ENCODE data around the gene ZNF227. TPM values are rescaled to one million over a fixed set of nuclear protein-coding genes. Genes with fewer than 3 reads are reported as not detected.
A peak's percentile ranks its signal among the peaks of the same experiment; 100 is the strongest.

Gene ZNF227
- total RNA-seq, 1 experiment from 2014 or later: 25.9 TPM

DNA sequence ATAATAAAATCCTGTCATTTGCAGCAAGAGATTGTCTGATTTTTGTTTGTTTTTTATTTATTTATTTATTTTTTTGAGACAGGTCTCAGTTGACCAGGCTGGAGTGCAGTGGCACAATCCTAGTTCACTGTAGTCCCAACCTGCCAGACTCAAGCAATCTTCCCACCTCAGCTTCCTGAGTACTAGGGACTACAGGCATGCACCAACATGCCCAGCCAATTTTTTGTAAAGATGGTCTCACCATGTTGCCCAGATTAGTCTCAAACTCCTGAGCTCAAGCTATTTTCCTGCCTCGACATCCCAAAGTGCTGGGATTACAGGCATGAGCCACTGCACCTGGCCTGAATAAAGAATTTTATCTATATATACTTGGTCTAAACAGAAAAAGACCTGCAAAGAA lies 65.0 kb downstream of the ZNF227 start:
- BruUV-seq (replicated peaks): no TSS peak
- Histone ChIP-seq H3K9me3 (peaks cover 6% of the 10 kb centered on the region; the same call in 1 of the 2 replicates), H3K27me3 (replicated peaks; ENCODE audit: control insufficient read depth, insufficient read depth, low read length) (no peaks in the 10 kb centered on the region), H3K4me3 (ENCODE audit: low read depth, low read length) (no peak overlapping the region), H3K4me1 (no peaks in the 10 kb centered on the region), H3K36me3 (ENCODE audit: control insufficient read depth, insufficient read depth, low read length) (no peaks in the 10 kb centered on the region)
- Mint-ChIP-seq H3K9me3 (ENCODE audit: unreplicated experiment) (peaks cover 62% of the 10 kb centered on the region), H3K4me1 (ENCODE audit: low read depth, unreplicated experiment) (no peaks in the 10 kb centered on the region), H3K27ac (ENCODE audit: unreplicated experiment) (no peak overlapping the region), H3K27me3 (ENCODE audit: insufficient read depth, unreplicated experiment) (no peaks in the 10 kb centered on the region), H3K4me3 (ENCODE audit: unreplicated experiment) (no peak overlapping the region), H3K36me3 (ENCODE audit: insufficient read depth, unreplicated experiment) (peaks cover 9% of the 10 kb centered on the region)
- CTCF ChIA-PET: no interaction called here
- TF ChIP-seq CTCF (IDR thresholded peaks at IDR 0.05; ENCODE audit: insufficient read depth in 1 of 2, low read depth in 1 of 2, low read length in 1 of 2, severe bottlenecking in 1 of 2, unreplicated experiment in 1 of 2): no peak
- POLR2A ChIA-PET: no interaction called here
- DNase-seq: no peak
- intact Hi-C loops (cut with micrococcal nuclease; ENCODE audit: unreplicated experiment): no loop called here

DNA sequence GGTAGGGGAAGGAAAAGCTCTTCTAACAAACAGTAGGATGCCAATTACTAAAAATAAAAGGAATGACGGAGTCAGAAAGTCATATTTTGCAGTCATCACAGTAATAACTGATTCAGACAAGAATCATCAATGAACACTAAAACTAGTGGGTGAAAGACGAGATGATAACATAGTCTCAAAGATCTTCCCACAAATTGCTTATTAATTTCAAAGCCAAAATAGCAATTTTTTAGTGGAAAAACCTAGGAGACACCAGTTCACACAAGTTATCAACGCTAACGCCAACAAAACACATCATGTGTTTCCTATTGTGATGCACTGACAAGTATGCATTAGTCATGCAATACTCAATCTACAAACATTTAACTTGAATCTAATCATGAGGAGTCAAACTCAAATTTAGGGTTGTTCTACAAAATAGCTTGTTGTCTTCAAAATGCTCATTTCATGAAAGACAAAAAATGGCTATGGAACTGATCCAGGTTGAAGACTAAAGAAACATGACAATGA lies 65.9 kb downstream of the ZNF227 start:
- ChIA-PET POLR2A (no interaction called here), CTCF (no interaction called here)
- peaks cover 9% of the 10 kb centered on the region for H3K36me3 Mint-ChIP-seq (ENCODE audit: insufficient read depth, unreplicated experiment)
- Histone ChIP-seq H3K4me3 (ENCODE audit: low read depth, low read length) (no peak overlapping the region), H3K36me3 (ENCODE audit: control insufficient read depth, insufficient read depth, low read length) (no peaks in the 10 kb centered on the region), H3K27me3 (replicated peaks; ENCODE audit: control insufficient read depth, insufficient read depth, low read length) (no peaks in the 10 kb centered on the region), H3K9me3 (peaks cover 6% of the 10 kb centered on the region; the same call in 1 of the 2 replicates), H3K4me1 (no peaks in the 10 kb centered on the region)
- no peaks in the 10 kb centered on the region for H3K4me1 Mint-ChIP-seq (ENCODE audit: low read depth, unreplicated experiment)
- peaks cover 56% of the 10 kb centered on the region for H3K9me3 Mint-ChIP-seq (ENCODE audit: unreplicated experiment)
- no peak overlapping the region for H3K27ac Mint-ChIP-seq (ENCODE audit: unreplicated experiment)
- intact Hi-C loops (cut with micrococcal nuclease; ENCODE audit: unreplicated experiment): no loop called here
- no peaks in the 10 kb centered on the region for H3K27me3 Mint-ChIP-seq (ENCODE audit: insufficient read depth, unreplicated experiment)
- no peak overlapping the region for H3K4me3 Mint-ChIP-seq (ENCODE audit: unreplicated experiment)
- no peak for DNase-seq
- TF ChIP-seq CTCF (IDR thresholded peaks at IDR 0.05; ENCODE audit: insufficient read depth in 1 of 2, low read depth in 1 of 2, low read length in 1 of 2, severe bottlenecking in 1 of 2, unreplicated experiment in 1 of 2): no peak
- no TSS peak for BruUV-seq (replicated peaks)

DNA sequence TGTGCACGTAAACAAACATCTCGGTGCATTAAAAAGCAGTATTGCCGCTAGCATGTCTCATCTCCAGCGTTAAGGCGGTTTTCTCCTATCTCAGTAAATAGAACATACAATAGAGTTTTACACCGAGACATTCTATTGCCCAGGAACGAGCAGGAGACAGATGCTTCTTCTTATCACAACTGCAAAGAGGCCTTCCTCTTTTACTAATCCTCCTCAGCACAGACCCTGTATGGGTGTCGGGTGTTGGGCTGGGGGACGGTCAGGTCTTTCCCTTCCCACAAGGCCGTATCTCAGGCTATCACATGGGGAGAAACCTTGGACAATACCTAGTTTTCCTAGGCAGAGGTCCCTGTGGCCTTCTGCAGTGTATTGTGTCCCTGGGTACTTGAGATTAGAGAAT lies 68.6 kb downstream of the ZNF227 start:
- no peak overlapping the region for H3K4me3 ChIP-seq (ENCODE audit: low read depth, low read length)
- H3K36me3 ChIP-seq (ENCODE audit: control insufficient read depth, insufficient read depth, low read length): no peaks in the 10 kb centered on the region
- intact Hi-C loops (cut with micrococcal nuclease; ENCODE audit: unreplicated experiment): no loop called here
- no peak for TF ChIP-seq CTCF (IDR thresholded peaks at IDR 0.05; ENCODE audit: insufficient read depth in 1 of 2, low read depth in 1 of 2, low read length in 1 of 2, severe bottlenecking in 1 of 2, unreplicated experiment in 1 of 2)
- H3K9me3 Mint-ChIP-seq (ENCODE audit: unreplicated experiment): peaks cover 41% of the 10 kb centered on the region
- peak in 1 of 2 experiments; percentile 6 for DNase-seq
- H3K27me3 ChIP-seq (replicated peaks; ENCODE audit: control insufficient read depth, insufficient read depth, low read length): no peaks in the 10 kb centered on the region
- ChIA-PET POLR2A (no interaction called here), CTCF (no interaction called here)
- no peaks in the 10 kb centered on the region for H3K36me3 Mint-ChIP-seq (ENCODE audit: insufficient read depth, unreplicated experiment)
- BruUV-seq (replicated peaks): no TSS peak
- H3K4me3 Mint-ChIP-seq (ENCODE audit: unreplicated experiment): no peak overlapping the region
- no peaks in the 10 kb centered on the region for H3K4me1 Mint-ChIP-seq (ENCODE audit: low read depth, unreplicated experiment)
- H3K4me1 ChIP-seq: no peaks in the 10 kb centered on the region
- no peaks in the 10 kb centered on the region for H3K27me3 Mint-ChIP-seq (ENCODE audit: insufficient read depth, unreplicated experiment)
- H3K9me3 ChIP-seq: peaks cover 3% of the 10 kb centered on the region; the same call in 1 of the 2 replicates
- no peak overlapping the region for H3K27ac Mint-ChIP-seq (ENCODE audit: unreplicated experiment)

All from Caco-2 (cell line).